GM19035 (cell line): ENCODE results near the gene FOXO6.
"Not testable (repeated sequence)": the region's sequence is repeated elsewhere in the genome, so short reads cannot be mapped to it uniquely, and the experiment has no call there.

Experiments used
- ATAC-seq: cut with Tn5 transposase; IDR thresholded peaks from one replicate; pipeline ENCODE4 v1.9.1; 2021; ENCODE audit not compliant: unreplicated experiment

The FOXO6 gene

GRCh38 chr1:41328780-41329640 lies 32.2 kb upstream of the FOXO6 start:
- no peak for ATAC-seq

DNA sequence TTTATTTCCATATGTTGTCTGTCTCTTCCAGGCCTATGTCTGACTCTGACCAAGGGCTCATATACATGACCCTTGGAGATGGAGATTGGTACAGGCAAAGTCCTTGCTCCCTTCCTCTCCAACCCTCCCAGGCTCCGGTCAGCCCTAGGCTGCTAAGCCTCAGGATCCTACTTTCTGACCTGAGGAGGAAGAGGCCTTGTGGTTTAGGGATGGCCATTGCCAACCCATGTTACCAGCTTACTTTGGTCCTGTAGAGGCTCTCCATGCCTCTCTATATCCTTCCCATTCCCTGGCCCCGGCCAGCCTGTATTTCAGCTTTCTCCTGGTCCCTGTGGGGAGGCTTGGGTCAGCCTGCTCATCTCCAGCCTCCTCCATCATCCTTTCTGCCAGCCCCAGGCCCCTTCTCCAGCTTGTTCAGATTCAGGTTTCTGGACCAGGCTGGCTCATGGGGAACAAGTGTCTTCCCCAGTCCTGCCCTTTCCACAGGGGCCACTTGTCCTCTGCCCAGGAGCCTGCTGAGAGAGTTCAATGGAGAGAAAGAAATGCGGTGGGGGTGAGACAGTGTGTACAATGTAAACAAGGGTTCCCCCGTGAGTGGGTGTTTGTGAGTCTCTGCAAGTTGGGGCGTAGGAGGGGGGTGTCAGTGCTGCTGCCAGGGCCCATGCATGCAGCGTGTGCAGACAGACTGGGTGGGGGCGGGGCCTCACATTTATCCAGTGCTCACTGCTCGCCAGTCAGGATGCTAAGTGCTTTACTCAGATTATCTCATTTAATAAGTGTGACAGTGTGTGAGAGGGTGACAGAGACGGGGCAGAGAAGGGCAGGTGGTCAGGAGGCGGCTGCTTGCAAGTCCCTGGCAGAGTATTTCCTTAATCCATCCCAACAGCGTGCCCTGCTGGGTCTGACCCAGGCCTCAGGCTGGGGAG lies 31.3 kb upstream of the FOXO6 start:
- ATAC-seq = no peak

GRCh38 chr1:41330588-41331545 lies 30.4 kb upstream of the FOXO6 start:
- no peak for ATAC-seq

DNA sequence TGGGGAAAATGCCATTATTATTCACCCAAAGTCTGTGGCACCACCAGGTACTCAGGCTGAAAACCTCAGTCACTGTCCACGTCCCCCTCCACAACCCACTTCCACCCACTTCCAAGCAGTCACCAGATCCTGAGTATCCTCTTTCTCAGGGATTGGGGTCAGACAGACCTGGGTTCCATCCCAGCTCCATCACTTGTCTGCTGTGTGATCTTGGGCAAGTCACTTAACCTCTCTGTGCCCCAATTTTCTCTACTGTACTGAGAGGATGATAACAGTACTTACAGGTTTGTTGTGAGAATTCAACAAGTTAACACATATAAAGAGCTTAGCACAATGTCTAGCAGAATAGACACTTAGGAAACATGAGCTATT lies 29.7 kb upstream of the FOXO6 start:
- no peak for ATAC-seq

DNA sequence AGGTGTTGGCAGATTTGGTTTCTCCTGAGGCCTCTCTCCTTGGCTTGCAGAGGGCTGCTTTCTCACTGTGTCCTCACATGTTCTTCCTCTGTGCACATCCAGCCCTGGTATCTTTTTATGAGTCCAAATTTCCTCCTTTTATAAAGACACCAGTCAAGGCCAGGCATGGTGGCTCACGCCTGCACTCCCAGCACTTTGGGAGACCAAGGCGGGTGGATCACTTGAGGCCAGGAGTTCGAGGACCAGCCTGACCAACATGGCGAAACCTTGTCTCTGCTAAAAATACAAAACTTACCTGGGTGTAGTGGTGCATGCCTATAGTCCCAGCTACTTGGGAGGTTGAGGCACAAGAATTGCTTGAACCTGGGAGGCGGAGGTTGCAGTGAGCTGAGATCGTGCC lies 29.1 kb upstream of the FOXO6 start:
- ATAC-seq = not testable (repeated sequence)

DNA sequence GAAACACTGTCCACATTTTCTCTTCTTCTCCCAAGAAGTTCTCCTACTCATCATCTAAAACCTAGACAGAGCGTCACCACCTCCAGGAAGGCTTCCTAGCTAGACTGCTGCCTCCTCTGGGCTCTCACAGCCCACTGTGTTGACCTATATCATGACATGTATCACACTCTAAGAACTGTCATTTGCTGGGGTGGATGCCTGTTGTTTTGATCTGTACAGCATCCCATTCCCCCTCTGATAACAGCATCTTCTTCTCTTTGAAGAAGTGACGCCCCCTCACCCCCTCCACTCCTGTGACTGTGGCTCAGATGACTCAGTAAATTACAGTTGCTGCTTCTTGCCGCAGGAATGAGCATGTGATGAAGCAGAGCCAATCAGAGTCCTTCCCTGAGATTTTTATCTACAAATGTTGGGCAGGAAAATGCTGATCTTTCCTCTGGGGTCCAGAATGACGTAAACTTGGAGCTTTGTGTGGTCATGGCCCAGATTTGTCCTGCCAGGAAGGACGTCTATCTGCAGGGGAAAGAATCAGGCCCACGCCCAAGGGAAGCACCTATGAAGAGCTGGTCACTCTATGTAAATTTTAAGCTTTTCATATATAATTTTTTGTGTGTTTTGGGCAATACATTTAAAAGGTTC lies 28.0 kb upstream of the FOXO6 start:
- ATAC-seq = no peak

DNA sequence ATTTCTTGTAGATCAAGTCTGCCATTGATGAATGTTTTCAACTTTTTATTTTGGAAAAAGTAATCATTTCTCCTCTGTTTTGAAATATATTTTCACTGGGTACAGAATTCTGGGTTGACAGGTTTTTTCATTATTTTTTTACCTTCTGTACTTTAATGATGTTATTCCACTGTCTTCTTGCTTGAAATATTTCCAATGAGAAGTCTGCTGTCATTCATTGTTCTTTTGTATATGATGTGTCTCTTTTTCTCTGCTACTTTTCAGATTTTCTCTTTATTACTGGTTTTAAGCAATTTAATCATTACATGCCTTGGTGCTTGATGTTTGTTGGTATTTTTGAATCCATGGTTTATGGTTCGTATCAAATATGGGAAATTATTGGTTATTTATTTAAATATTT lies 22.4 kb upstream of the FOXO6 start:
- no peak for ATAC-seq

- ATAC-seq = no peak
Measured at GRCh38 chr1:41340655-41341364, 20.4 kb upstream of the FOXO6 start.

DNA sequence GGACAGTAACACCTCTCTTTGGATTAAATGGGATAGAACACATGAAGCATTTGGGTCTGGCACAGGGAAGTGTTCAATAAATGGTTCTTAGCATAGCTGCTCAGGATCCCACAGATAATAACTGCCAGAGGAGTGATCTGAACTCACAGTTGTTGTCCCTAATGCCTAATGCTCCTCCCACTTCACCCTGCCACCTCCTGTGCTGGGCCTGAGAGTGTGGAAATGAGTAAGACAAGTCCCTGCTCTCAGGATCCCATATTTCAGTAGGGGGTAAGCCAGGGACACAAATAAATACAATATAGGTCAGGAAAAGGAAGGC lies 19.9 kb upstream of the FOXO6 start:
- ATAC-seq = no peak

GRCh38 chr1:41341772-41342562 lies 19.3 kb upstream of the FOXO6 start:
- ATAC-seq = no peak

DNA sequence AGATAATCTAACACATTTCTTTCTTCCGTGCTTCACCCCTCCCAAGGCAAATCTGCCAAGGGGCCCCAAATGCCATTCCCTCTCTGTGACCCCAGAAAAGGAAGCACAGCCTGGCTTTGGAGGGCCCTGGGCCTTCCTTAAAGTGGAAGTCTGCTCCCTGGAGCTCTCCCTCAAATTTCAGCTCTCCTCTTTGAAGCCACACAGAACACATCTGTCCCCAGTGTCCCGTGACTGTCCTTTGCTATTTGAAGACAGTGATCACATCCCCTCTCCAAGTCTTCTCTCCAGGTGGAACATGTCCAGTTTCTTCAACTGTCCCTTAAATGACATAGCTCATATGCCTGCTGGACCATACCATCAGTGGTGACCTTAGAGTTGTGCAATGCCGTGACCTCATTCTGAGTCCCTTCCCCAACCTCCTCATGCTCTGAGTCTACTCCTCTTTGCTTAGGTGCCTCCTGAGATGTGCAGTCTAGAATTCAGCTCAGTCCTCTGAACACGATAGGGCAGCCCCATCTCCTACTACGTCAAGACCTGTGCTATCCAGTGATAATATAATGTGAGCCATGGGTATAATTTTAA lies 18.4 kb upstream of the FOXO6 start:
- no peak for ATAC-seq

- no peak for ATAC-seq
Measured at GRCh38 chr1:41343790-41344699, 17.2 kb upstream of the FOXO6 start.

GRCh38 chr1:41344708-41345159 lies 16.5 kb upstream of the FOXO6 start:
- no peak for ATAC-seq

GRCh38 chr1:41345434-41346075 lies 15.7 kb upstream of the FOXO6 start:
- no peak for ATAC-seq

GRCh38 chr1:41347276-41347675 lies 14.0 kb upstream of the FOXO6 start:
- ATAC-seq = no peak

- no peak for ATAC-seq
Measured at GRCh38 chr1:41348394-41348793, 12.8 kb upstream of the FOXO6 start.

- no peak for ATAC-seq
Measured at GRCh38 chr1:41349361-41350054, 11.7 kb upstream of the FOXO6 start.
